H9 (cell line): ENCODE results near the gene FRAS1. TPM values are rescaled to one million over a fixed set of nuclear protein-coding genes. Genes with fewer than 3 reads are reported as not detected.

Source experiments
- DNase-seq: peaks from one replicate; pipeline ENCODE4 v3.0.0-alpha.2; 2017
- H2AFZ ChIP-seq: one replicate; pipeline ENCODE4 v1.6.1; 2013; ENCODE audit warnings: mild to moderate bottlenecking, low read length, control low read depth, moderate library complexity
- H2AK5ac ChIP-seq: 2 replicates; pipeline ENCODE4 v1.6.1; 2013; ENCODE audit warnings: low read length, control low read depth, mixed read lengths; ENCODE audit not compliant: insufficient read length
- H2BK120ac ChIP-seq: one replicate; pipeline ENCODE4 v1.6.1; 2013; ENCODE audit warnings: low read depth, mild to moderate bottlenecking, low read length, control low read depth, inconsistent platforms; ENCODE audit not compliant: poor library complexity, severe bottlenecking
- H2BK12ac ChIP-seq: 2 replicates; pipeline ENCODE4 v1.6.1; 2013; ENCODE audit warnings: low read length, control low read depth, mixed read lengths, low read depth; ENCODE audit not compliant: insufficient read length
- H2BK15ac ChIP-seq: 2 replicates; pipeline ENCODE4 v1.6.1; 2013; ENCODE audit warnings: low read depth, low read length, control low read depth
- H2BK20ac ChIP-seq: one replicate; pipeline ENCODE4 v1.6.1; 2013; ENCODE audit warnings: low read depth, mild to moderate bottlenecking, low read length, control low read depth, inconsistent platforms; ENCODE audit not compliant: poor library complexity, severe bottlenecking
- H2BK5ac ChIP-seq: 2 replicates; pipeline ENCODE4 v1.6.1; 2013; ENCODE audit warnings: low read length, control low read depth, mixed read lengths; ENCODE audit not compliant: insufficient read length
- H3K14ac ChIP-seq: 2 replicates; pipeline ENCODE4 v1.6.1; 2013; ENCODE audit warnings: low read length, control low read depth; ENCODE audit not compliant: insufficient read depth
- H3K18ac ChIP-seq: 2 replicates; pipeline ENCODE4 v1.6.1; 2013; ENCODE audit warnings: low read depth, mild to moderate bottlenecking, mixed read lengths, low read length, control low read depth; ENCODE audit not compliant: insufficient read length
- H3K23ac ChIP-seq: 2 replicates; pipeline ENCODE4 v1.6.1; 2013; ENCODE audit warnings: low read length, control low read depth, mixed read lengths, low read depth; ENCODE audit not compliant: insufficient read length
- H3K23me2 ChIP-seq: 2 replicates; pipeline ENCODE4 v1.6.1; 2013; ENCODE audit warnings: low read depth, mild to moderate bottlenecking, mixed read lengths, low read length, control low read depth; ENCODE audit not compliant: insufficient read length, poor library complexity, severe bottlenecking
- H3K27ac ChIP-seq: 2 replicates; pipeline ENCODE4 v1.5.1; 2013; ENCODE audit warnings: low read length, control low read depth, mixed read lengths, low read depth; ENCODE audit not compliant: insufficient read length
- H3K27me3 ChIP-seq: 2 replicates; pipeline ENCODE4 v1.6.1; 2013; ENCODE audit warnings: low read length, control low read depth, inconsistent platforms; ENCODE audit not compliant: insufficient read depth
- H3K4ac ChIP-seq: 2 replicates; pipeline ENCODE4 v1.6.1; 2013; ENCODE audit warnings: low read depth, mild to moderate bottlenecking, control low read depth, inconsistent platforms, low read length, moderate library complexity
- H3K4me1 ChIP-seq: 2 replicates; pipeline ENCODE4 v1.6.1; 2013; ENCODE audit warnings: low read length, control low read depth, inconsistent platforms; ENCODE audit not compliant: insufficient read depth
- H3K4me2 ChIP-seq: 2 replicates; pipeline ENCODE4 v1.6.1; 2013; ENCODE audit warnings: low read length, control low read depth, mixed read lengths; ENCODE audit not compliant: insufficient read length, insufficient read depth
- H3K56ac ChIP-seq: 2 replicates; pipeline ENCODE4 v1.6.1; 2013; ENCODE audit warnings: low read depth, mild to moderate bottlenecking, mixed read lengths, low read length, control low read depth; ENCODE audit not compliant: insufficient read length
- H3K79me1 ChIP-seq: 2 replicates; pipeline ENCODE4 v1.6.1; 2013; ENCODE audit warnings: low read depth, mild to moderate bottlenecking, moderate library complexity, low read length, control low read depth, inconsistent platforms; ENCODE audit not compliant: insufficient read depth, poor library complexity, severe bottlenecking
- H3K79me2 ChIP-seq: 2 replicates; pipeline ENCODE4 v1.6.1; 2013; ENCODE audit warnings: low read length, control low read depth, inconsistent platforms; ENCODE audit not compliant: insufficient read depth
- H3K9ac ChIP-seq: 2 replicates; pipeline ENCODE4 v1.6.1; 2013; ENCODE audit warnings: low read length, control low read depth, mixed read lengths; ENCODE audit not compliant: insufficient read length; ENCODE audit errors: extremely low read depth
- H3K9me3 ChIP-seq: one replicate; pipeline ENCODE4 v1.6.1; 2013; ENCODE audit warnings: low read depth, low read length, inconsistent platforms; ENCODE audit not compliant: control insufficient read depth
- H3T11ph ChIP-seq: one replicate; pipeline ENCODE4 v1.6.1; 2013; ENCODE audit warnings: mild to moderate bottlenecking, low read length, control low read depth, inconsistent platforms
- H4K20me1 ChIP-seq: one replicate; pipeline ENCODE4 v1.6.1; 2013; ENCODE audit not compliant: control insufficient read depth, insufficient read length, insufficient read depth
- H4K5ac ChIP-seq: 2 replicates; pipeline ENCODE4 v1.6.1; 2013; ENCODE audit warnings: low read depth, mild to moderate bottlenecking, mixed read lengths, low read length, control low read depth; ENCODE audit not compliant: insufficient read length
- H4K8ac ChIP-seq: replicated peaks from 2 replicates; pipeline ENCODE4 v1.6.1; 2013; ENCODE audit warnings: low read length, control low read depth, mixed read lengths, low read depth; ENCODE audit not compliant: insufficient read length
- H4K91ac ChIP-seq: 2 replicates; pipeline ENCODE4 v1.6.1; 2013; ENCODE audit warnings: low read depth, mild to moderate bottlenecking, moderate library complexity, mixed read lengths, low read length, control low read depth; ENCODE audit not compliant: insufficient read length
- H3K27ac Mint-ChIP-seq, 3 experiments: 2 replicates in 2 of 3; 3 replicates in 1 of 3; pipeline ENCODE4 v1.8.0; 2020 to 2021; ENCODE audit warnings: mixed read lengths in 3 of 3, mild to moderate bottlenecking in 1 of 3, moderate library complexity in 1 of 3
- H3K27me3 Mint-ChIP-seq: 2 replicates; pipeline ENCODE4 v1.8.0; 2021; ENCODE audit warnings: low read depth, mild to moderate bottlenecking, moderate library complexity, mixed read lengths
- H3K36me3 Mint-ChIP-seq, 3 experiments: 2 replicates in 2 of 3; 3 replicates in 1 of 3; pipeline ENCODE4 v1.8.0; 2020 to 2021; ENCODE audit warnings: low read depth in 3 of 3, mixed read lengths in 3 of 3; ENCODE audit not compliant: insufficient read depth in 1 of 3
- H3K4me1 Mint-ChIP-seq, 2 experiments: 2 replicates each; pipeline ENCODE4 v1.8.0; 2020; ENCODE audit warnings: mixed read lengths in 2 of 2
- H3K4me3 Mint-ChIP-seq, 2 experiments: 2 replicates in 1 of 2; 3 replicates in 1 of 2; pipeline ENCODE4 v1.8.0; 2020 to 2021; ENCODE audit warnings: mild to moderate bottlenecking in 2 of 2, mixed read lengths in 2 of 2, moderate library complexity in 1 of 2
- H3K9me3 Mint-ChIP-seq, 2 experiments: 2 replicates in 1 of 2; 3 replicates in 1 of 2; pipeline ENCODE4 v1.8.0; 2020; ENCODE audit warnings: mild to moderate bottlenecking in 2 of 2, mixed read lengths in 2 of 2, moderate library complexity in 1 of 2
- CTCF ChIP-seq: fragments of 200-600 bp; sonication (generic); conservative IDR thresholded peaks from 3 replicates; pipeline ENCODE4 v1.8.0; 2021; ENCODE audit warnings: antibody characterized with exemption, mild to moderate bottlenecking
- WGBS: extraction: QIAGEN DNeasy Blood & Tissue Kit; methylation state at CpG from one replicate; pipeline ENCODE4 v1.1.7; 2013; ENCODE audit warnings: missing lambda C conversion rate, low lambda C conversion rate, mixed read lengths; ENCODE audit not compliant: insufficient read length; ENCODE audit errors: extremely low coverage; 5-methylcytosine and 5-hydroxymethylcytosine counted together
- total RNA-seq: library from RNA; stranded (reverse); gene quantifications from 2 replicates; pipeline ENCODE4 v1.2.1, GENCODE V29; 2021

The FRAS1 gene
- total RNA-seq, 1 experiment from 2014 or later, result 58.5 TPM

GRCh38 chr4:78370631-78371372 is 313.7 kb downstream of the FRAS1 start:
- no CpG with 5 or more reads among the region's 6 CpGs for WGBS
- no peaks in the 10 kb centered on the region for H4K20me1 ChIP-seq
- H2BK20ac ChIP-seq, result no peak overlapping the region
- no peaks in the 10 kb centered on the region for H3K27me3 ChIP-seq
- H3K14ac ChIP-seq, result no peak overlapping the region
- H4K91ac ChIP-seq, result no peak overlapping the region
- H3K9me3 ChIP-seq, result no peaks in the 10 kb centered on the region
- no peaks in the 10 kb centered on the region for H3K27me3 Mint-ChIP-seq
- H3K9me3 Mint-ChIP-seq, result no peaks in the 10 kb centered on the region
- no peak overlapping the region for H3K18ac ChIP-seq
- DNase-seq, result no peak
- no peak overlapping the region for H2AFZ ChIP-seq
- H3K4me3 Mint-ChIP-seq, result no peak overlapping the region
- no peak overlapping the region for H2BK5ac ChIP-seq
- H4K5ac ChIP-seq, result no peak overlapping the region
- H3K4me1 Mint-ChIP-seq, result peaks cover 26 to 33% of the 10 kb centered on the region in 2 experiments
- no peaks in the 10 kb centered on the region for H3K79me2 ChIP-seq
- no peak overlapping the region for H2BK12ac ChIP-seq
- H4K8ac ChIP-seq, result no peak overlapping the region
- peaks cover 9% of the 10 kb centered on the region; the same call in 1 of the 2 replicates for H3K4me1 ChIP-seq
- H3T11ph ChIP-seq, result no peak overlapping the region
- peak overlapping the region in 2 of 3 experiments; percentile 9 to 17; a peak in 1 of 7 replicates for H3K27ac Mint-ChIP-seq
- H2AK5ac ChIP-seq, result no peak overlapping the region
- no peaks in the 10 kb centered on the region for H3K23me2 ChIP-seq
- H2BK15ac ChIP-seq, result no peak overlapping the region
- H3K56ac ChIP-seq, result no peak overlapping the region
- H2BK120ac ChIP-seq, result no peak overlapping the region
- H3K9ac ChIP-seq, result no peak overlapping the region
- H3K79me1 ChIP-seq, result no peaks in the 10 kb centered on the region
- no peak for TF ChIP-seq CTCF
- H3K27ac ChIP-seq, result peak overlapping the region; percentile 2
- H3K36me3 Mint-ChIP-seq, result peaks cover 28 to 59% (median 54%) of the 10 kb centered on the region in 3 experiments; a peak in 6 of 7 replicates
- no peak overlapping the region for H3K23ac ChIP-seq
- no peak overlapping the region for H3K4me2 ChIP-seq
- no peak overlapping the region for H3K4ac ChIP-seq
